ENCODE results near the gene KRTAP5-9.

- no peak for TF ChIP-seq TSHZ2 (CRISPR knock-in tag; IDR thresholded peaks at IDR 0.05)
- TF ChIP-seq ISL1 (CRISPR knock-in tag; IDR thresholded peaks at IDR 0.05) = no peak
- TF ChIP-seq, protein P1, sequence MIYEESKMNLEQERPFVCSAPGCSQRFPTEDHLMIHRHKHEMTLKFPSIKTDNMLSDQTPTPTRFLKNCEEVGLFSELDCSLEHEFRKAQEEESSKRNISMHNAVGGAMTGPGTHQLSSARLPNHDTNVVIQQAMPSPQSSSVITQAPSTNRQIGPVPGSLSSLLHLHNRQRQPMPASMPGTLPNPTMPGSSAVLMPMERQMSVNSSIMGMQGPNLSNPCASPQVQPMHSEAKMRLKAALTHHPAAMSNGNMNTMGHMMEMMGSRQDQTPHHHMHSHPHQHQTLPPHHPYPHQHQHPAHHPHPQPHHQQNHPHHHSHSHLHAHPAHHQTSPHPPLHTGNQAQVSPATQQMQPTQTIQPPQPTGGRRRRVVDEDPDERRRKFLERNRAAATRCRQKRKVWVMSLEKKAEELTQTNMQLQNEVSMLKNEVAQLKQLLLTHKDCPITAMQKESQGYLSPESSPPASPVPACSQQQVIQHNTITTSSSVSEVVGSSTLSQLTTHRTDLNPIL (CRISPR knock-in tag; IDR thresholded peaks at IDR 0.05; ENCODE audit: low read depth) = no peak
- TF ChIP-seq ZFP3 (CRISPR knock-in tag; IDR thresholded peaks at IDR 0.05) = no peak
- TF ChIP-seq, protein P2, sequence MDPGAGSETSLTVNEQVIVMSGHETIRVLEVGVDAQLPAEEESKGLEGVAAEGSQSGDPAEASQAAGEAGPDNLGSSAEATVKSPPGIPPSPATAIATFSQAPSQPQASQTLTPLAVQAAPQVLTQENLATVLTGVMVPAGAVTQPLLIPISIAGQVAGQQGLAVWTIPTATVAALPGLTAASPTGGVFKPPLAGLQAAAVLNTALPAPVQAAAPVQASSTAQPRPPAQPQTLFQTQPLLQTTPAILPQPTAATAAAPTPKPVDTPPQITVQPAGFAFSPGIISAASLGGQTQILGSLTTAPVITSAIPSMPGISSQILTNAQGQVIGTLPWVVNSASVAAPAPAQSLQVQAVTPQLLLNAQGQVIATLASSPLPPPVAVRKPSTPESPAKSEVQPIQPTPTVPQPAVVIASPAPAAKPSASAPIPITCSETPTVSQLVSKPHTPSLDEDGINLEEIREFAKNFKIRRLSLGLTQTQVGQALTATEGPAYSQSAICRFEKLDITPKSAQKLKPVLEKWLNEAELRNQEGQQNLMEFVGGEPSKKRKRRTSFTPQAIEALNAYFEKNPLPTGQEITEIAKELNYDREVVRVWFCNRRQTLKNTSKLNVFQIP (CRISPR knock-in tag; IDR thresholded peaks at IDR 0.05; ENCODE audit: borderline replicate concordance, low read depth) = no peak
- TF ChIP-seq RARB (CRISPR knock-in tag; IDR thresholded peaks at IDR 0.05) = no peak
- no peak for TF ChIP-seq CSRNP3 (CRISPR knock-in tag; IDR thresholded peaks at IDR 0.05)
- no peak for TF ChIP-seq CSDC2 (CRISPR knock-in tag; IDR thresholded peaks at IDR 0.05)
- no peak for TF ChIP-seq PATZ1 (CRISPR knock-in tag; IDR thresholded peaks at IDR 0.05; ENCODE audit: borderline replicate concordance)
Measured at GRCh38 chr11:71544525-71545214, 3.5 kb upstream of the KRTAP5-9 start.
